ENCODE results near the gene CCDC134.

GRCh38 chr22:41823797-41824196 is 23.3 kb downstream of the CCDC134 start:
- TF ChIP-seq CTCF (IDR thresholded peaks at IDR 0.05; ENCODE audit: low read length) (no peak), EZH2 (IDR thresholded peaks at IDR 0.05; ENCODE audit: borderline replicate concordance, low read length) (no peak)
